Left forelimb (tissue), 1 donor: Measurements from ENCODE around the gene SLC23A2.
"Not testable (repeated sequence)": the region's sequence is repeated elsewhere in the genome, so short reads cannot be mapped to it uniquely, and the experiment has no call there.

Experiments used
- DNase-seq: peaks from one replicate; pipeline ENCODE4 v3.0.0-alpha.2; 2018; ENCODE audit warnings: low spot score

Gene SLC23A2

DNA sequence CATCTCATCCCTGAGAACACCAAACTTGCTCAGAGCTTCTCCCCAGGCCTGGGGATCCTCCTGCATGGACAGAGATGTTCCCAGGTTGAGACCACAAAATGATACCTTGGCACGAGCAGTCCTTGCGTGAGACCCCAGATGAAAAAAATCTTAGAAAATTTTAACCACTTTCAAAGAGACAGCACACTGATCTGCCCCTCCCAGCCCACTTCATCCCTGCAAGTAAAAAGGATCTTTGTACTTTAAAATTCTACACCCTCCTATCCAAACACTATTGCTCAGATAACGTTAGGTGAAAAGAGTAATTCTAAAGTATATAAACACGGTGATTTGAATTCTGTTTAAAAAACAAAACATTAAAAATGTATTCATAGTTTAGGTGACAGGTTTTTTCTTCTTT is 98.5 kb downstream of the SLC23A2 start:
- no peak for DNase-seq

DNA sequence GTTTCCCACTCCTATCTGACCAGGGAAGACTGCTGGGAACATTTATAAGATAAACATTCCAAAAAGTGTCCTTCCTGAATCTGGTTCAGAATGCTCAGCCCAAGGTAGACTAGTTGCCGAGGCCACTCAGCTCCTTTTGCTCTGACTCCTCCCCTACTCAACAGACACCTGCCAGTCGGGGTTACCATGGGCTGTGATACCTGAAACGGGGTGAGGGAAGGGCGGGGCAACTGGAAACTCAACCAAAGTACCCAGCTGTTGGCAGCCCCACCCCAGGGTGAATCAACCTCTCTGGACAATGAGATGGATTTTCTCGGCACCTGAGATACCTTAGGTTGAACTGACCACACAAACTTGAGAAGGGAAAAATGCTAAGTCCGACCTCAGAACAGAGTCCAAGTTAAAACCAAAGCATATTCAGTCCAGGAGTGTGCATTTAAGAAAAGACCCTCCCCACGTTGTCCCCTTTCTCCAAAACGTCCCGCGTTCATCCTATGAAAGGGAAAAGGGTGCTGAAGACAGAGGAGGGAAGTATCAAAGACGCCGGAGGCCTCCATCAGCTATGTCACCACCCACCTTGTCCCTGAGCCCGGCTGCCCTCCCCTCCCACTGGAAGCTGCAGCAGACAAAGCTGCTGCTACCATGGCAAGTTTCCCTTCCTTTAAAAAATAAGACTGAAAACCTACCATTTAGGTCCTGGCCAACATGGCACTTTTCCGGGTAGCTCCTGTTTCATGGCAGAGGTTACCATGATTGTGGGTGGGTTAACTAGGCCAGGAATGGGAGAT is 100.1 kb downstream of the SLC23A2 start:
- no peak for DNase-seq

DNA sequence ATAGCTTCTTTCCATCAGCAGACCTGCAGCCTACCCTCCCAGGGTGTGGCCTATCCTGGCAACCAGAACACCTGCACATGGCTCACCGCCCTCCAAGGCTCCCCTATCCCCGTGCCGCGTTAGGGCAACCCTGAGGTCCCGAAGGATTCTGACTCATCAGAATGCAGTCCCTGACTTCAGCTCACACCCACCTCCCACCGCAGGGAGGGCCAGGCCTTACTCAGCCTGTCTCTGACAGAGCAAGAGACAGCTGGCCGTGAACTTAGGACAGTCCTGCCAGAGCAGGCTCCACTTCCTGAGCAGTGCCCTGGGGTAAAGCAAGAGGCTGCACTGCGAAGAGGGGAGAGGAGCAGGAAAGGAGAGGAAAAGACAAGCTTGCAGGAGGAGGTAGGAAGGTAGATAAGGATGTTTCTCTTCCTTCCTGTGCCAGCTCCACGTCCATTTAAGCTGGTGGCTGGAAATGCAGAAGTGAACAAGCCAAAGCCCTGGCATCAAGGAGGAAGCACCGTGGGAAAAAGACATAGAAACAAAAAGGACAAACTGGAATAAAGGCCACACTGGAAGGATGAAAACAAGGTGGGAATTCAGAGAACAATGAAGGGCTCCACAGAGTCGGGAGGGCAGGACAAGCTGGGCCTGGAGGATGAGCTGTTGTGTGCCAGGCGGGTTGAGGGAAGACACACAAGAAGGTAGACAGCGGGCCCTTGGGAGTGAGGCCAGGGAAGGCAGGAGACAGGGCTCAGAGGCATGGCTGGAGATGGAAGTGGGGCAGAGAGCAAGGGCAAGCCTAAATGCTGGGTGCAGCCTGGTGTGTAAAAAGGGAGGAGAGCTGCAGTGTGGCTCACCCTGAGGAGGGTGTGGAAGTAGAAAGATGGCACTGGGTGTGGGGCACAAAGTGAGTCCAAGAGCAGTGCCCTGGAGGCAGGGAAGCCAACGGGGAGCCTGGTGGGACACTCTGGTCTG is 102.7 kb downstream of the SLC23A2 start:
- no peak for DNase-seq

DNA sequence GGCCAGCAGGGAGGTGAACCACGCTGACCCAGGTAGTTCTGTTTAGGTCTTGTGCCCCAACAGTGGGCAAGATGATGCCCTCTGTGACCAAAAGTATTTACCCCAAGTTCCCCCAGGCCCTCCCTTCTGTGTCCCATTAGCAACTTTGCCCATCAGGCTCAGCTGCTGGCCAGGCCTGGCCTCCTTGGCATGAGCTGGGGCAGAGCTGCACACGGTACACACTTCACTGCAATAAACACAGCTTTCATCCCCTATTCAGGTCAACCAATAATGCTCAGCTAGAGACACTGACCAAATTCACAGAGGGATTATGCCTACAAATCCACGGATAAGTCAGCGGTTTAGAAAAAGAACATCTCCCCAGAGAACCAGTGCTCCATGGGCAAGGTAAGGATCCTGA is 103.7 kb downstream of the SLC23A2 start:
- no peak for DNase-seq

DNA sequence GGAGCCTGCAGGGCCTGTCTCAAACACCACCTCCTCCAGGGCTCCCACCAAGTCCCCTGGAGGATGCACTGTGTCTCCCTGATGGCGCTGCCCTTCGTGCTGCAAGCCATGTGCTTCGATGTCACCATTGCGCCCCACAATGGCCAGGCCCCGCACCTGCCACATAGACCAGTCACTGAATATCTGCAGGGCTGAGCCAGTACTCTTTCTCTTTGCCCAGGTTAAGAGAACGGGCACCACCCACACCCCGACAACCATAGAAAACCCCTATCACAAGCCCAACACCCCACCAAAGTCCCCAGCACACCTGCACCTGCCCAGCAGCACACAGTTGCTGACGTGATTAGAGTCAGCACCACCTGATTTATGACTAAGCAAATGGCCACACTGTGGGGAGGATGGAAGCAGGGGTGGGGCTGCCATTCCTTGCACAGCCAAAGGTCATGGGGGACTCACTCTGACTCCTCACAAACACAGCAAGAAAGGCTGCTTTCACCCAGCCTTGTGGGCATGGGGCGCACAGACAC is 104.3 kb downstream of the SLC23A2 start:
- no peak for DNase-seq

- DNase-seq = no peak
Measured at GRCh38 chr20:4896119-4896702, 105.1 kb downstream of the SLC23A2 start.

DNA sequence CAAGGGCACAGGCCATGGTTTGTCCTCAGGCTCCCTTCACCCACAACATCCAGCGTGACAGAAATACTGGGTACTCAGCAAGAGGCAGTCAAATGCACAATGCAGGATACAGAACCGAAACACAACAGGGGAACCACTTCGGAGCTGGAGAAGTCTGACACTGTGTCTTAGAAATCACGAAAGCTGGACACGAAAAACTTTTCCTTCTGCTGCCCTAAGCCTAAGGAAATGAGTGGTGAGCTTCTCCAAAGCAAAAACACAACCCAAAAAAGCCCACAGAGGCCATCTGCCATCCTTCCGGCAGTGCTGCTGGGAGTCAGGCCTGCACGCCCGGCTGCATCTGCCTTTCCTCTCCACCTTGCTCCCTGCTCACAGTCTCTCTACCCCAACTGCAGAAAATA is 106.3 kb downstream of the SLC23A2 start:
- DNase-seq = no peak

GRCh38 chr20:4894409-4894808 is 106.9 kb downstream of the SLC23A2 start:
- no peak for DNase-seq

DNA sequence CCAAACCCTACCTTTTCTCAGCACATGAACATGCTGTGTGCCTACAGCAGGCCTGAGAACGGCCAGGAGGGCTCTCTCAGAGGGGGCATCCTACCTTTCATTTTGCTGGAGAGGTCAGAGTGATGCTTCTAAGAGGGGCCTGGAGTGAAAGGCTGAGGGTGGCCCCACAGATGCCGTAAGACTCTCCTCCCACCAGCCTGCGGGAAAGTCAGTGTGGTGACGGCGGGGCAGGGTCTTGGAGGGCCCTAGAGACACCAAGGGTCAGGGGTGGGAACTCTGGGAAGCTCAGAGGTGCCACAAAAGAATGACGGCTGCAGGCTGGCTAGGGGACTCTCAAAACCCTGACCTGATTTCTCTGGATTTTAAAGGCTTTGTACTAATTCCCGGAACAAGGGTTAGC is 107.6 kb downstream of the SLC23A2 start:
- no peak for DNase-seq

DNA sequence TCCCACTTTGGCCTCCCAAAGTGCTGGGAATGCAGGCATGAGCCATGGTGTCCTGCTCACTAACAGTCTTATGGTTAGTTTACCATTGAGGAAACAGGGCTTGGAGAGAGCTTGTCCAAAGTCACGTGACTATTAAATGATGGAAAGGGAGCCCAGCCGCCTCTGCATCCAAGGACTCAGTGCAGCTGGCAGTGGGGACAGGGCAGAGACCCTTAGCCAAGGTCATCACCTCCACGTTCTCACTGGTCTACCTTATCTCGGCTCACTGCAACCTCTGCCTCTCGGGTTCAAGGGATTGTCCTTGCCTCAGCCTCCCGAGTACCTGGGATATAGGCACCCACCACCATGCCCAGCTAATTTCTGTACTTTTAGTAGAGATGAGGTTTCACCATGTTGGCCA is 109.3 kb downstream of the SLC23A2 start:
- no peak for DNase-seq

- DNase-seq = no peak
Measured at GRCh38 chr20:4891190-4891763, 110.0 kb downstream of the SLC23A2 start.

GRCh38 chr20:4889446-4889845 is 111.9 kb downstream of the SLC23A2 start:
- DNase-seq = no peak

GRCh38 chr20:4887586-4887985 is 113.7 kb downstream of the SLC23A2 start:
- DNase-seq = no peak

- DNase-seq = no peak
Measured at GRCh38 chr20:4886771-4887527, 114.4 kb downstream of the SLC23A2 start.

DNA sequence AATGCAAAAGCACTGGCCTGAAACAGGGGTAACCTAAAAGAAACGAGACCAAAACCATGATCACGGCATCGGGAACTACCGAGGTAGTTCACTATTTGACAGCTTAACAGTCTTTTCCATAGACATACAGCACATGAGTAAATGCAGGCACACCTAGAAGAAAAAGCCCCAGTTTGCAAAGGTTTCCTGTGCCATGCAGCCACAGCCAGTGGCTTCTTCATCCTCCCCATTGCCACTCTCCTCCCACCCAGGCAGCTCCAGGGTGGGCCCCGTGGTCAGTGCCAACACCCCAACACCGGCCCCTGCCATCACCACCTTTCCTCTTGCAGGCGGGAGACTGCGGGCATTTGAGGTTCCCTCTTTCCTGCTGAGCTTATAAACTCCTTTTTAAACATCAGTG is 115.4 kb downstream of the SLC23A2 start:
- DNase-seq = no peak

DNA sequence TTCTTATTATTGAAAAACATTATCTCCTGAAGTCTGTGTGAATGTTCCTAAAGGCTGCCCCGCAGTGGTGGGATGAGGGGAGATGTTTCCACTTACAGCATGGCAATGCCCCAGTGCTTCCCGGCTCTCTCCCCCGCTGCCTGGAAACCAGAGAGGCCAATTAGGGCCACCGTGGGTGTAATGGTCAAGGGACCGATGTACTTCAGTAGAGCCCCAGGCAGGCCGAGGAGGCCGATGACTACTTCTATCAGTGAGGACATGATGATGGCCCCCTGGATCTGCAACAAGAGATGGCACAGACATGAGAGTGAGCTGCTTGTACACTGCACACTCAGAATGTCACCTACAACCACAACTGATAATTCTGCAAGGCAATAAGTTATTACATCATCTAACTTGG is 117.8 kb downstream of the SLC23A2 start:
- DNase-seq = no peak

GRCh38 chr20:4883051-4883450 is 118.3 kb downstream of the SLC23A2 start:
- DNase-seq = no peak

GRCh38 chr20:4881006-4881730 is 120.1 kb downstream of the SLC23A2 start:
- DNase-seq = no peak

DNA sequence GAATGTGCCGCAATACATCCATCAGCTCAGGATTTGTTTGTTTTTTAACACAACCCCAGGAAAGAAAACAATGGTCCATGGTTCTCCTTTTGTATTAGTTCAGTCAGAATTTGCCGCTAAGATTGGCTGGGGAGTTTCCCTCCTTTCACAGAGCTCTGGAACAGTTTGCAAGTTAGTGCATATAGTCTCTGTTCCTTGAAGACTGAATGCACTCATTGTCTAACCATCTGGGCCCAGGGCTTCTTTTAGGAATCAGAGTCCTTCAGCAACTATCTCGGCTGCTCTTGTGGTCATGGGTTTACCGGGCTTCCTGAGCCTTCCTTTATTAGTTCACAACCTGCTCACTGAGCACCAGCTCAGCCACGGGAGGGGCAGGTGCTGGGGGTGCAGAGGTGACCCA is 121.3 kb downstream of the SLC23A2 start:
- DNase-seq = no peak

- DNase-seq = not testable (repeated sequence)
Measured at GRCh38 chr20:4878099-4878498, 123.2 kb downstream of the SLC23A2 start.

- no peak for DNase-seq
Measured at GRCh38 chr20:4876731-4877130, 124.6 kb downstream of the SLC23A2 start.
